GM19043 (cell line): Measurements from ENCODE around the gene NT5DC2.

Source experiments
- ATAC-seq: cut with Tn5 transposase; IDR thresholded peaks from one replicate; pipeline ENCODE4 v1.9.1; 2021; ENCODE audit warnings: low read depth; ENCODE audit not compliant: unreplicated experiment

NT5DC2 gene

DNA sequence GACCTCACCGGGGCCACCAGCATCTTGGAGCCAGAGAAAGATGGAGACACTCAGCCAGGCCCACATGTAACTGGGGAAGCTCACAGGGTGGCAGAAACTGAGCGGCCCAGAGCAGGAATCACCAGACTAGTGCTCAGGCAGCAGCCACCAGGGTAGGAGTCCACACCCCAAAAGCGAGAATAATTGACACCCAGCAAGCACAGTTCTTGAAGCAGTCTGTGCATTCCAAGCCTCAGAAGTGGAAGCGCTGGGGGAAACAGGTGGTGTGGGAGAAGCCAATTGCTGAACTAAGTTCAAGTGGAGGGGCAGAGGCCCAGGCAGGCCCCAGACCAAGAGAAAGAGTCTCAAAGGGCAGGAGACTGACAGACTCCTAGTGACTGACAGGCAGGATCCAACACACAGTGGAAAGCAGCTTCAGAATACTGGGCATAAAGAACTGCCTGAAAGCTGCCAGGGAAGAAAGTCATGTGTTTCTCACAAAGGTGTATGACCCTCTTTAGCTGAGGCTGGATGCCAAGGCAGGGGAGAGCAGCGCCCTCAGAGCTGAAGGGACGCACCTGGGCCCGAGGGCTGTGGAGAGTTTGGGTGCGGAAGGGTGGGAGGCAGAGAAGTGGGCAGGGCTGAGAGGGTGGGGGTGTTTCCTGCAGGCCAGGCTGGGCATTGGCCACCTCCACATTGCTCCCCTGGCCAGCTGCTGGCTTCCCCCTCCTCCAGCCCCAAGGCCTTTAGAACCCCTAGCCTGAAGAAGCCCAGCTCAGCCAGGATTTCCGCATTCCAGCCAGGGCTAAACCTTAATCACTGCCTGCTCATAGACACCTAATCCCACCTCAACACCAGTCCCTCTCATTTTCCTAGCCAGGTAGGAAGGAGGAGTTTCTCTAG lies 7.7 kb downstream of the NT5DC2 start:
- no peak for ATAC-seq

DNA sequence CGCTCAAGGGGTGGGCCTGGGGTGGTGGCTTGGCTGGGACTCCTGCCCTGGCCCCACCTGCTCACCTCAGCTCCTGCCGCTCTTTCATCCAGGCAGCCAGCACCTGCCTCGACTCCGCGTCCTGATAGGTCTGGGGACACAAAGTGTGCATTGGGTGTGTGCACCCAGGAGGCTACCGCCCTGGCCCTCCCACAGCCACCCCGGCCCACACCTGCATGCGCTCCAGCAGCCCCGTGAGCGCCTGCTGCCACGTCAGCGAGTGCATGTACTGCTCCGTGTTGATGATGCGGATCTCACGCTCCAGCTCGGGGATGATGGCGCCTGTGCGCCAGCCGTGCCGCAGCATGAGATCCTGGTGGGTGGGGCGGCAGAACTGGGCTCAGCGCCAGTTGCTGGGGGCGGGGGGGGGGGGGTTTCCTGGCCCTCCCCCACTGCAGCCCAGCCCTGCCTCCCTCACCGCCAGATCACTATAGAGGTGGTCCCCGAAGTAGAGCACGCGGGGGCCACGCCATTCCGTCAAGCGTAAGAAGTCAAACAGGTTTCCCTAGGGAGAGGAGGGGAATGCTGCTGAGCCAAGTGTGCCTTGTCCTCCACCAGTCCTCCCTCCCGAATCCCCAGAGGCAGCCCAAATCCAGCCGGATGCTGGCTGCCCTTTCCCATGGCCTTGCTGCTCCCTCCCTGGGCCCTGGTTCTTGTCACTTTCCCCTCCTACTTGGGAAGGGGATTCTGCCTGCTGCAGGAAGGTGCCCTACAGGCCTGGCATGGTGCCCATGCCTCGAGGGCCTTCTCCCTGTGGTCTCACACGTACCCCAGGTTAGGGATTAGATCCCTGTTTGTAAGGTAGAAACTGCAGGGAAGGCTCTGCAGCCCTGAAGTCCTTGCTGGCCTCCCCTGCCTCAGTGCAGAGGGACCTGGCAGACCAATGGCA lies 8.6 kb downstream of the NT5DC2 start:
- ATAC-seq: no peak

DNA sequence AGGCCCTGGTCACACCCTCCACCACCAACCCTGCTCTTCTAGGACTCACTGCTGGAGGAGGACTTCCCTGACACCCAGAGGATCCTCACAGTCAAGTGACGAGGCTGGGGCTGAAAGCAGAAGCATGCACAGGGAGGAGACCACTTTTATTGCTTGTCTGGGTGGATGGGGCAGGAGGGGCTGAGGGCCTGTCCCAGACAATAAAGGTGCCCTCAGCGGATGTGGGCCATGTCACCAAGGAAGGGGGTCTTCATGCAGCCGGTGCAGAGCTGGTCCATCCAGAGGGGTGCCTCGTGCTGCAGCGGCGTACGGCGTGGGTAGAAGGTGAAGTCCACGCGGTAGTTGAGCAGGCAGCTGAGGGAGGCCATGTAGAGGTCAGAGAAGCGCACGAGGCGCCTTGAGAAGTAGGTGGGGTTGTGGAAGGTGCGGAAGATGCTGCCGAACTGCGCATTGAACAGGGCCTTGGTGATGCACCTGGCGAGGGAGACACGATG lies 9.4 kb downstream of the NT5DC2 start:
- ATAC-seq: no peak

DNA sequence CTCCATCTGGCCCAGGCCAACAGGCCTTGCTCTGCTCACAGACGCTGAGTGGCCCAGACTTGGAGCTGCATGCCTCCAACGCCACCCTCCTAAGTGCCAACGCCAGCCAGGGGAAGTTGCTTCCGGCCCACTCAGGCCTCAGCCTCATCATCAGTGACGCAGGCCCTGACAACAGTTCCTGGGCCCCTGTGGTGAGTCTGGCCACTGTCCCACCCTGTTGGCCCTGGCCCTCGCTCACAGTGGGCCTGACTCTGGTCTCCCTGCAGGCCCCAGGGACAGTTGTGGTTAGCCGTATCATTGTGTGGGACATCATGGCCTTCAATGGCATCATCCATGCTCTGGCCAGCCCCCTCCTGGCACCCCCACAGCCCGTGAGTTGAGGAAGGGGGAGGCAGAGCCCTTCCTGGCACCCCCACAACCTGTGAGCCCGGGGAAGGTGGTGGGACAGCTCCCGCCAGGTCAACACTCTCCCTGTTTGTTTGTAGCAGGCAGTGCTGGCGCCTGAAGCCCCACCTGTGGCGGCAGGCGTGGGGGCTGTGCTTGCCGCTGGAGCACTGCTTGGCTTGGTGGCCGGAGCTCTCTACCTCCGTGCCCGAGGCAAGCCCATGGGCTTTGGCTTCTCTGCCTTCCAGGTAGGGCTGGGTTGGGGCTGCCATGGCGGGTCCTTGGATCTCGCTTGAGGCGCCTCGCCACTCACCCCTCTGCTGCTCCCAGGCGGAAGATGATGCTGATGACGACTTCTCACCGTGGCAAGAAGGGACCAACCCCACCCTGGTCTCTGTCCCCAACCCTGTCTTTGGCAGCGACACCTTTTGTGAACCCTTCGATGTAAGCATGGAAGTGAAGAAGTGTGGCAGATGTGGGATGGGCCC lies 10.0 kb downstream of the NT5DC2 start:
- ATAC-seq: no peak

DNA sequence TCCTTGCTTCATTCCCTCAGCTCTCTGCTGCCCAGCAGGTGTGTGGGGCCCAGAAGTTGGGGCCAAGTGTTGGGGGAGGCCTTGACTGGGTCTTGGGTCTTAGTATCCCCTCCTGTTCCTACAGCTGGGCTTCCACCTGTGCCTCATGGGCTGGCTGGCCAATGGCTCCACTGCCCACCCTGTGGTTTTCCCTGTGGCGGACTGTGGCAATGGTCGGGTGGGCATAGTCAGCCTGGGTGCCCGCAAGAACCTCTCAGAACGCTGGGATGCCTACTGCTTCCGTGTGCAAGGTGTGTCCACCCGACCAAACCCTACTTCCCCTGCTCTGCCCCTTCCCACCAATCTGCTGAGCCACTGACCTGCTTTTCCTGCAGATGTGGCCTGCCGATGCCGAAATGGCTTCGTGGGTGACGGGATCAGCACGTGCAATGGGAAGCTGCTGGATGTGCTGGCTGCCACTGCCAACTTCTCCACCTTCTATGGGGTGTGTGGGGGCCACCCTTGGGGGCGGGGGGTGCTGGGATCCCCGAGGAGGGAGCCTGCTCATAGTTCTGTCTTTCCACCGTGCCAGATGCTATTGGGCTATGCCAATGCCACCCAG lies 10.9 kb downstream of the NT5DC2 start:
- no peak for ATAC-seq

DNA sequence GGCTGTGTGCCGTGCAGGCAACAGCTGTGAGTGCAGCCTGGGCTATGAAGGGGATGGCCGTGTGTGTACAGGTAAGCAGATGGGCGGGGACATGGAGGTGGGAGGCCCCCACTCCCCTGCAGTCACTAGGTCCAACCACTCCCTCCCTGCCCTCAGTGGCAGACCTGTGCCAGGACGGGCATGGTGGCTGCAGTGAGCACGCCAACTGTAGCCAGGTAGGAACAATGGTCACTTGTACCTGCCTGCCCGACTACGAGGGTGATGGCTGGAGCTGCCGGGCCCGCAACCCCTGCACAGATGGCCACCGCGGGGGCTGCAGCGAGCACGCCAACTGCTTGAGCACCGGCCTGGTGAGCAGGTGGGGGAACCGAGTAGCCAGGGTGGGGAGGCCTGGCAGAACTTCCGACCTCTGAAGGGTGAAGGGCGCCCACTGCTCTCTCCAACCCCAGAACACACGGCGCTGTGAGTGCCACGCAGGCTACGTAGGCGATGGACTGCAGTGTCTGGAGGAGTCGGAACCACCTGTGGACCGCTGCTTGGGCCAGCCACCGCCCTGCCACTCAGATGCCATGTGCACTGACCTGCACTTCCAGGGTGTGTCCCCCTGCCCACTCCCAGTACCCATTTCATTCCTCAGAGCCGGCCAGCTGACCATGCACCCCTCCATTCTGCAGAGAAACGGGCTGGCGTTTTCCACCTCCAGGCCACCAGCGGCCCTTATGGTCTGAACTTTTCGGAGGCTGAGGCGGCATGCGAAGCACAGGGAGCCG lies 11.6 kb downstream of the NT5DC2 start:
- ATAC-seq: no peak

DNA sequence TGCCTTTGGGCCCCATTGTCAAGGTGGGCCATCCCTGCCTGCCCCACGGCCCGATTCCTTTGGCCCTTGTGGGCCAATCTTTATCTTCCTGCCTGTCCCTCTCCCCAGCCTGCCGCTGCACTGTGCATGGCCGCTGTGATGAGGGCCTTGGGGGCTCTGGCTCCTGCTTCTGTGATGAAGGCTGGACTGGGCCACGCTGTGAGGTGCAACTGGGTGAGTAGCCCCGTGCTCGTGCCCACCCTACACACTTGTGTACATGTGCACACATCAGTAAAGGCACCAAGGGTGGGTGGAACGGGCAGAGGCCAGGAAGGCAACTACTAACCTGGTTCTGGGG lies 12.2 kb downstream of the NT5DC2 start:
- ATAC-seq: no peak

DNA sequence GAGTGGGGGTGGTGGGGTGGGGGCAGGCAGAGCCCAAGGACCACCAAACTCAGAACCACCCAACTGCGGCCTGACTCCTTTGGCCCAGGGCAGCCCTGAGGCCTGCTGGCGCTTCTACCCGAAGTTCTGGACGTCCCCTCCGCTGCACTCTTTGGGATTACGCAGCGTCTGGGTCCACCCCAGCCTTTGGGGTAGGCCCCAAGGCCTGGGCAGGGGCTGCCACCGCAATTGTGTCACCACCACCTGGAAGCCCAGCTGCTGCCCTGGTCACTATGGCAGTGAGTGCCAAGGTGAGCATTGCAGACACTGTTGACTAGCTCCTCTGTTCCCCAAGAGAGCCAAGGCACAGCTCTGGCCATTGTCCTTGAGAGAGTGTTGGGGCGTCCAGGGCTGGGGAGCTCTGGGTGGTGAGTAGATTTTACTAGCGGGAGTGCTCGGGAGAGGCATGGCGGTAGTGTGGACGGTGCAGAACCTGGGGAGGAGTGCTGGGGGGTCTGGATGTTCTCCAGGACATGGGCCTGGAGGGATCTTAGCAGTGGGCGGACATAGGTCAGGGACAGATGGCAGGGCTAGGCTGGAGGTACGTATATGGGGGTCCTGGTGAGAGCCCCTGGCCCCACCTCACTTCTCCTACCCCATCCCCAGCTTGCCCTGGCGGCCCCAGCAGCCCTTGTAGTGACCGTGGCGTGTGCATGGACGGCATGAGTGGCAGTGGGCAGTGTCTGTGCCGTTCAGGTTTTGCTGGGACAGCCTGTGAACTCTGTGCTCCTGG lies 12.8 kb downstream of the NT5DC2 start:
- no peak for ATAC-seq

DNA sequence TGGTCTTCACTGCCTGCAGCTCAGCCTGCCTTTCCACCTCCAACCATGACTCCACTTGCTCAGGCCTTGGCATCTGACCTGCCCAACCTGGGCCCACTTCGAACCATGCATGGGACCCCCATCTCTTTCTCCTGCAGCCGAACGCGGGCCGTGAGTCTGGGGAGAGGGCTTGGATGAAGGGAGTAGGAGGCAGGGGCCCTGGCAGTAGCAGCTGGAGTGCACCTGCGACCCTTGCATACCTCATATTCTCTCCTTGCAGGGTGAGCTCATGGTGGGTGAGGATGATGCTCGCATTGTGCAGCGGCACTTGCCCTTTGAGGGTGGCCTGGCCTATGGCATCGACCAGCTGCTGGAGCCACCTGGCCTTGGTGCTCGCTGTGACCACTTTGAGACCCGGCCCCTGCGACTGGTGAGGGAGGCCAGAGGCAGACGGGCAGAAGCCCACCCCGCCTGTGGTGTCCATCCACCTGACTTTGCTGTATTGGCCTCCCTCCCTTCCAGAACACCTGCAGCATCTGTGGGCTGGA lies 13.5 kb downstream of the NT5DC2 start:
- no peak for ATAC-seq

DNA sequence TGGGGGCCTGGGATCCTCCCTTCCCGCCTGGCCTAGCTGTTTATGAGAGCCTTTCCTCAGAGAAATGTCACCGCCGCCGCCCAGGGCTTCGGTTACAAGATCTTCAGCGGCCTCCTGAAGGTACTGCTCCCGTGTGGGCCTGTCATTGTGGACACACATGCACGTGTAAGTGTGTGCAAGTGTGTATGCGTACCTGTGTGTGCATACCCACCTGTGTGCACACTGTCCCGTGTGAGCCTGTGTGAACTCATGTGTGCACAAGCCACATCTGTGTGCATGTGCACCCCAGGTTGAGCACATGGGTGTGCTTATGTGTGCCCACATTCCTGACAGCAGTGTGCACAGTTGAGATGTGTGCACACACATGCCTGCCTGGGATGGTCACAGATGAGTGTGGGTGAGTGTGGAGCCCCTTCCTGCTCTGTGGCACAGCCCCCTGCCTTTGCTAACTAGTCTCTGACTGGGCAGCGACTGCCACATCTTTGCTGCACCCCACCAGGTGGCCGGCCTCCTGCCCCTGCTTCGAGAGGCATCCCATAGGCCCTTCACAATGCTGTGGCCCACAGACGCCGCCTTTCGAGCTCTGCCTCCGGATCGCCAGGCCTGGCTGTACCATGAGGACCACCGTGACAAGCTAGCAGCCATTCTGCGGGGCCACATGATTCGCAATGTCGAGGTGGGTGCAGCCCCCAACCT lies 14.1 kb downstream of the NT5DC2 start:
- no peak for ATAC-seq

DNA sequence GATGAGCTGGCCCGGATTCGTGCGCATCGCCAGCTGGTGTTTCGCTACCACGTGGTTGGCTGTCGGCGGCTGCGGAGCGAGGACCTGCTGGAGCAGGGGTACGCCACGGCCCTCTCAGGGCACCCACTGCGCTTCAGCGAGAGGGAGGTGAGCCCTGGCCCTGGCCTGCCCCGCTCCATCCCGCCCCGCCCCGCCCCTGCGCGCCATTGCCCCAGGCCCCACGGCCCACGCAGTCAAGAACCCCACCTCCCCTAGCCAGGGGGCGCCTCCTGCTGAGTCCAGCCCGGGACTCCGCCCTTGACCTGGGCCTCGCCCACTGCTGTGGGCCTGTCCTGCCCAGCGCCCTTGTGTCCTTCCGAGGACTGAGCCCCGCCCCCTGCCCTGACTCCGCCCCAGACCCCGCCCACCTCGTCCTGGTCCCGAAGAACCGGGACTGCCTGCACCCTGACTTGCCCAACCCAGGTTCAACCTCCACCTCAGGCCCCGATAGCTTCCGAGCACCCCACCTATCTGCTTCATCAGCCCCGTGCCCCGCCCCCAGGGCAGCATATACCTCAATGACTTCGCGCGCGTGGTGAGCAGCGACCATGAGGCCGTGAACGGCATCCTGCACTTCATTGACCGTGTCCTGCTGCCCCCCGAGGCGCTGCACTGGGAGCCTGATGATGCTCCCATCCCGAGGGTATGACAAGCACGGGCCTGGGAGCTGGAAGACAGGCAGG lies 14.8 kb downstream of the NT5DC2 start:
- no peak for ATAC-seq

DNA sequence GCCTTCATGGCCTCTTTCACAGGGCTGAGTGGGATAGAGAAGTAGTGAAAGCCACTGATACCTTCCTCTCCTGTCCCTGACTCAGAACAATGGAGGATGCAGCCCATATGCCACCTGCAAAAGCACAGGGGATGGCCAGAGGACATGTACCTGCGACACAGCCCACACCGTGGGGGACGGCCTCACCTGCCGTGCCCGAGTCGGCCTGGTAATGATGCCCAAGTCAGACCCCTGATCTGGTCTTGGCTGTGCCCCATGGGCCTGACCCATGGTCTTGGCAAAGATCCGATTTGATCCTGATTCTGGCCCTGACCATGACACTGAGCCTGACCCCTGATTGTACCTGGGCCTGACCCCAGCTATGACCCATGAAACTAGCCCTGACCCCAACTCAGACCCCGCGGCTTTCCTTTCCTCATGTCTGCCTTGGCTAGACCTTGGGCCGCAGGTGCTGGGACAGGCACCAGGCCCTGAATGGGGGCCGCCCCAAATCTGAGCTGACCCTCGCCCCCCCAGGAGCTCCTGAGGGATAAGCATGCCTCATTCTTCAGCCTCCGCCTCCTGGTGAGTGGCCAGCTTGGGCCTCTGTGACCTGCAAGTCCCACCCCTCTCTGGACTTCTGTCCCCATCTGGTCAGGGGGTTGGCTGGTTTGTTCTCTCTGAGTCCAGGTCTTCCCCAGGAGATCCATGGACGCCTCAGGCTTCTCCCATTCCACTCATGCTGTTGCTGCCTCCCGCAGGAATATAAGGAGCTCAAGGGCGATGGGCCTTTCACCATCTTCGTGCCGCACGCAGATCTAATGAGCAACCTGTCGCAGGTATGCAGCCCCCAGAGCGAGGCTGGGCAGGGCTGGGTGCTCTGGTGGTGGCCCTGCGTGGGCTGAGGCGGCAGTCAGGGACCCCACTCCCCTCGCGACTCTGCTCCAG lies 15.6 kb downstream of the NT5DC2 start:
- no peak for ATAC-seq

DNA sequence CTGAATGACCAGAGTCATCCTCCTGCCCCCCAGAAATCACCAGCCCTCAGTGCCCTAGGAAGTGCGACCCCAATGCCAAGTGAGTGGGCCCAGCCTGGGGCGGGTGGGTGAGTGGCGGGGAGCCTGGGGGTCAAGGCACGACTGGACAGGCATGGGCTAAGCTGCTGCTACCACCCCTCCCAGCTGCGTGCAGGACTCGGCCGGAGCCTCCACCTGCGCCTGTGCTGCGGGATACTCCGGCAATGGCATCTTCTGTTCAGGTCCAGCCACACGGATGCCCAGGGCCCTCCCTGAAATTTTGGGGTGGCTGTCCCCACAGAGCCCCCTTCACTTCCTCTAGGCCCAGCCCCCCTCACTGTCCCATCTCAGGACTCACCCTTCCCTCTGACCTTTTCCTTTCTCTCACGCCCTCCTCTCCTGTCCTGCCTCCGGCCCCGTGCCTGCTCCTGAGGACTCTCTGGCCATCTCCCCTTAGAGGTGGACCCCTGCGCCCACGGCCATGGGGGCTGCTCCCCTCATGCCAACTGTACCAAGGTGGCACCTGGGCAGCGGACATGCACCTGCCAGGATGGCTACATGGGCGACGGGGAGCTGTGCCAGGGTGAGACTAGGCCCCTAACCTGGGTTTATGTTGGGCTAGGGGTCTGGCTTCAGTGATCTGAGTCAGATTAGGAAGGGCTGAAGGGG lies 17.0 kb downstream of the NT5DC2 start:
- ATAC-seq: no peak

DNA sequence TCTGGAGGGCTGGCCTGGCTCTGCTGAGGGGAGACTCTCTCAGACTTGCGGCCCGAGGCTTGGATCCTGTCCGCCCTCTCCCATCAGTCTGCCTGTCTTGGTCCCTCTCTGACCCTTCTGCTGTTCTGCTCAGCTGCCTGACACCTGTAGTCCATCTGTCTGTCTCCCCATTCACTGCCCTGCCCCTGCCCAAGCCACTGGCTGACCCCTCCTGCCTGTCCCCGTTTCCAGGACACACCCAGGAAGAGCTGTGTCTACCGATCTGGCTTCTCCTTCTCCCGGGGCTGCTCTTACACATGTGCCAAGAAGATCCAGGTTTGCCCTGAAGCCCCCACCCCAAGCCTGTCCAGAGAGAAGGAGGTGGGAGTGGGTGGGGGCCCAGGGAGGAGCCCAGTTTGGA lies 18.5 kb downstream of the NT5DC2 start:
- no peak for ATAC-seq

DNA sequence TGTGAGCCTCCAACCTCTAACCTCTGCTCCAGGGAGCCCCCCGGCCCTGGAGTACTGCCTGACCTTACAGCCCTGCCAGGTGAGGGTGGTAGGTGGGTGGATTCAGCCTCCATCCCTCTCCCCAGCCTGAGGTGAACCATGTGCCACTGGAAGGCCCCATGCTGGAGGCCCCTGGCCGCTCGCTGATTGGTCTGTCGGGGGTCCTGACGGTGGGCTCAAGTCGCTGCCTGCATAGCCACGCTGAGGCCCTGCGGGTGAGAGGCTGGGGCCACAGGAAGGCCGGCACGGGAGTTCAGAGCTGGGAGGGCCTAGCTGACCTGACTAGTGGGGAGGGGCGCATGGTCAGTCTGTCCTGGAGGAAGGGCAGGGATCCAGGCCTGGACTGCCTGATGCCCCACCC lies 19.1 kb downstream of the NT5DC2 start:
- ATAC-seq: no peak

DNA sequence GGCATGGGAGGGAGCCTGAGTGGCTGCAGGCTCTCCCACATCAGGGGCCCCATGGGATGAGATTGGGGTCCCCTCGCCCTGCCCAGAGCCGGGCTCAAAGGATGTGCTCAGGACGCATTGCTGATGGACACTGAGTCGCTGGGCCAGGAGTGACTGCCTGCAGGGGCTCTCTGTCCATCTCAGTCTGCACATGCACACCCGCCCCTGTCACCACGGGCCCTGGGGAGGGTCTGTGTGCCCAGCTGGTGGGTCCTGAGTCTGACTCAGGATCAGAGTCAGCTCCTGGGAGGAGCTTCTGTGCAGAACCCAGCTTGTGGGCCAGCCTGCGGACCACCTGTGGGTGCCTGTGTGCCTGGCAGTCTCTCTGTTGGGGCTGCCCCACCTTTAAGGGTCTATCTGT lies 20.4 kb downstream of the NT5DC2 start:
- no peak for ATAC-seq
